K562 (cell line): ENCODE results near the gene DNAJC30. TPM values are rescaled to one million over a fixed set of nuclear protein-coding genes. Genes with fewer than 3 reads are reported as not detected.

Experiments
- CTBP1 ChIP-seq: fragments of 450-650 bp; IDR thresholded peaks from 2 replicates; pipeline ENCODE4 v1.6.1; 2016; ENCODE audit warnings: borderline replicate concordance
- MEF2D ChIP-seq: conservative IDR thresholded peaks from 2 replicates; pipeline ENCODE4 v1.6.1; 2016; ENCODE audit warnings: low read depth, missing genetic modification characterization, missing compliant biosample characterization
- NKRF ChIP-seq: fragments of 450-650 bp; IDR thresholded peaks from 2 replicates; pipeline ENCODE4 v1.6.1; 2016; ENCODE audit warnings: borderline replicate concordance
- PHF21A ChIP-seq: fragments of 450-650 bp; IDR thresholded peaks from 2 replicates; pipeline ENCODE4 v1.6.1; 2017; ENCODE audit warnings: low read depth, borderline replicate concordance
- RBM34 ChIP-seq: fragments of 200-400 bp; formaldehyde crosslinking; IDR thresholded peaks from 2 replicates; pipeline ENCODE4 v1.6.1; 2018; ENCODE audit warnings: low read length, borderline replicate concordance; ENCODE audit not compliant: insufficient read depth
- STAT5B ChIP-seq: fragments of 250-450 bp; sonication (Bioruptor Pico); IDR thresholded peaks from 2 replicates; pipeline ENCODE4 v1.8.0; 2021; ENCODE audit warnings: mild to moderate bottlenecking, inconsistent platforms
- YBX1 ChIP-seq: fragments of 450-650 bp; IDR thresholded peaks from 2 replicates; pipeline ENCODE4 v1.7.1; 2016; ENCODE audit warnings: mild to moderate bottlenecking
- ZBTB2 ChIP-seq: fragments of 450-650 bp; IDR thresholded peaks from 2 replicates; pipeline ENCODE4 v1.6.1; 2016; ENCODE audit warnings: antibody characterized with exemption
- ZC3H4 ChIP-seq: sonication (generic); formaldehyde crosslinking; IDR thresholded peaks from 2 replicates; pipeline ENCODE4 v1.9.0; 2021; ENCODE audit warnings: missing genetic modification reagents, borderline replicate concordance
- ZNF274 ChIP-seq: IDR thresholded peaks from 2 replicates; pipeline ENCODE4 v1.6.1; 2011; ENCODE audit warnings: low read depth, mild to moderate bottlenecking, low read length, moderate library complexity, borderline replicate concordance
- ZNF512 ChIP-seq: IDR thresholded peaks from 2 replicates; pipeline ENCODE4 v1.6.1; 2016; ENCODE audit warnings: missing genetic modification characterization, missing compliant biosample characterization
- polyA plus RNA-seq, 8 experiments: library from polyadenylated mRNA; depleted of rRNA in 4 of 8; stranded (reverse) in 5 of 8; unstranded in 3 of 8; fragments of >200 nt; fragmentation: Nextera tagmentation in 2 of 8; fragmentation: Illumina TruSeq in 1 of 8; extraction: Ambion mirVana in 2 of 8; extraction: Trizol in 1 of 8; gene quantifications; 2 replicates each; pipeline versions ENCODE4 v1.2.1 to v1.2.3, GENCODE V29; 2011 to 2014; ENCODE audit warnings: inconsistent platforms in 1 of 8, missing spikeins in 1 of 8
- total RNA-seq, 7 experiments: library from RNA; depleted of rRNA in 6 of 7; stranded (reverse); fragments of >200 nt in 6 of 7; fragmentation: Illumina TruSeq in 2 of 7; extraction: Trizol in 2 of 7; gene quantifications; 2 replicates each; pipeline versions ENCODE4 v1.2.1 to v1.2.3, GENCODE V29; 2011 to 2021; ENCODE audit warnings: low replicate concordance in 1 of 7
- TF ChIP-seq, protein P1 (sequence below): fragments of 450-650 bp; formaldehyde crosslinking; conservative IDR thresholded peaks from 2 replicates; pipeline ENCODE4 v1.4.0; 2022; ENCODE audit warnings: mild to moderate bottlenecking, missing genetic modification characterization

The DNAJC30 gene
- total and polyA plus RNA-seq, 9 of the 15 experiments (the other 6 are each of a cell fraction or from before 2014, with no cell fraction given): 1.1 to 11.3 (median 4.6) TPM

DNA sequence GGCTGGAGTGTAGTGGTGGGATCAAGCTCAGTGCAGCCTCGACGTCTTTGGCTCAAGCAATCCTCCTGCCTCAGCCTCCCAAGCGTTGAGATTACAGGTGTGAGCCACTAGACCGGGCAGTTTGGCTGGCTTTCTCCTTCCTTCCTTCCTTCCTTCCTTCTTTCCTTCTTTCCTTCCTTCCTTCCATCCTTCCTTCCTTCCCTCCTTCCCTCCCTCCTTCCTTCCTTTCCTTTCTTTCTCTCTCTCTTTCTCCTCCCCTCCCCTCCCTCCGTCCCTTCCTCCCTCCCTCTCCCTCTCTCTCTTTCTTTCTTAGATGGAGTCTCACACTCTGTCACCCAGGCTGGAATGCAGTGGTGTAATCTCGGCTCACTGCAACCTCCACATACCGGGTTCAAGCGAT lies 23.3 kb downstream of the DNAJC30 start (continued):
- TF ChIP-seq NKRF: peak; percentile 48; the same call in 1 of the 2 replicates
- 0 out of 2 replicates have a peak, but pooled peaks have one; percentile 45 for TF ChIP-seq ZBTB2
- no peak for TF ChIP-seq STAT5B
- peak; percentile 92 for TF ChIP-seq ZNF512 (tag)
- TF ChIP-seq RBM34: no peak
- TF ChIP-seq, protein P1, sequence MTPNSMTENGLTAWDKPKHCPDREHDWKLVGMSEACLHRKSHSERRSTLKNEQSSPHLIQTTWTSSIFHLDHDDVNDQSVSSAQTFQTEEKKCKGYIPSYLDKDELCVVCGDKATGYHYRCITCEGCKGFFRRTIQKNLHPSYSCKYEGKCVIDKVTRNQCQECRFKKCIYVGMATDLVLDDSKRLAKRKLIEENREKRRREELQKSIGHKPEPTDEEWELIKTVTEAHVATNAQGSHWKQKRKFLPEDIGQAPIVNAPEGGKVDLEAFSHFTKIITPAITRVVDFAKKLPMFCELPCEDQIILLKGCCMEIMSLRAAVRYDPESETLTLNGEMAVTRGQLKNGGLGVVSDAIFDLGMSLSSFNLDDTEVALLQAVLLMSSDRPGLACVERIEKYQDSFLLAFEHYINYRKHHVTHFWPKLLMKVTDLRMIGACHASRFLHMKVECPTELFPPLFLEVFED (CRISPR knock-in tag): 0 out of 2 replicates have a peak, but pooled peaks have one; percentile 16
- no peak for TF ChIP-seq ZNF274
- no peak for TF ChIP-seq MEF2D (tag)
- no peak for TF ChIP-seq YBX1
- TF ChIP-seq CTBP1: no peak
- TF ChIP-seq PHF21A: 0 out of 2 replicates have a peak, but pooled peaks have one; percentile 31
- TF ChIP-seq ZC3H4 (CRISPR knock-in tag): no peak
